Measurements from ENCODE around the gene POLR3B.

The POLR3B gene

GRCh38 chr12:106498056-106498455, 140.5 kb downstream of the POLR3B start:
- no peak overlapping the region for H3K4me3 ChIP-seq (ENCODE audit: low read length)
- peak; percentile 33 for DNase-seq (ENCODE audit: low read depth)

GRCh38 chr12:106499628-106500027, 142.1 kb downstream of the POLR3B start:
- no peak for TF ChIP-seq CTCF (IDR thresholded peaks at IDR 0.05; ENCODE audit: insufficient read depth, low read depth, low read length, missing control alignments)
- no peak overlapping the region for H3K4me3 ChIP-seq (ENCODE audit: low read length)
- no peak for DNase-seq (ENCODE audit: low read depth)

More at GRCh38 chr12:106498056-106498455, 140.5 kb downstream of the POLR3B start:
- TF ChIP-seq CTCF (IDR thresholded peaks at IDR 0.05; ENCODE audit: insufficient read depth, low read depth, low read length, missing control alignments): no peak

- no peak for DNase-seq (ENCODE audit: low read depth)
- no peak for TF ChIP-seq CTCF (IDR thresholded peaks at IDR 0.05; ENCODE audit: insufficient read depth, low read depth, low read length, missing control alignments)
- H3K4me3 ChIP-seq (ENCODE audit: low read length): no peak overlapping the region
Observed at GRCh38 chr12:106506691-106507090, 149.1 kb downstream of the POLR3B start.

DNA sequence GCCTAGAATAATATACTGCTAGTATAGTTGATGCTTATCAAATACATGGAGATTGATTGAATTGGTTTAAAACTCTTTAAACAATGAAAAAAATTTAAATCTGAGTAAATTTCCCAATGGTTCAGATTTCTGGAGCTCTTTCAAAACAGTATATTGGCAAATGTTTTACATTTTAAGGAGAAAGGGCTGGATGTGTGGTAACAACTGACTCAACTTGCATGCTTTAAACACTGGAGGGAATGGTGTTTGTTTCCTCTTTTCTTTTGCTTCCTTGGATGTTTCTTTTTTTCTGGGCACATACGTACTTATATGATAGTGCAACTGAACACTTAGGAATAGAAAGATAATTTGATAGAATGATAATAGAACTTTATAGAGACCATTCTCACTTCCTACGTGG, 151.4 kb downstream of the POLR3B start:
- TF ChIP-seq CTCF (IDR thresholded peaks at IDR 0.05; ENCODE audit: insufficient read depth, low read depth, low read length, missing control alignments): no peak
- H3K4me3 ChIP-seq (ENCODE audit: low read length): no peak overlapping the region
- no peak for DNase-seq (ENCODE audit: low read depth)

GRCh38 chr12:106511365-106511764, 153.8 kb downstream of the POLR3B start:
- no peak for TF ChIP-seq CTCF (IDR thresholded peaks at IDR 0.05; ENCODE audit: insufficient read depth, low read depth, low read length, missing control alignments)
- no peak for DNase-seq (ENCODE audit: low read depth)
- H3K4me3 ChIP-seq (ENCODE audit: low read length): no peak overlapping the region

DNA sequence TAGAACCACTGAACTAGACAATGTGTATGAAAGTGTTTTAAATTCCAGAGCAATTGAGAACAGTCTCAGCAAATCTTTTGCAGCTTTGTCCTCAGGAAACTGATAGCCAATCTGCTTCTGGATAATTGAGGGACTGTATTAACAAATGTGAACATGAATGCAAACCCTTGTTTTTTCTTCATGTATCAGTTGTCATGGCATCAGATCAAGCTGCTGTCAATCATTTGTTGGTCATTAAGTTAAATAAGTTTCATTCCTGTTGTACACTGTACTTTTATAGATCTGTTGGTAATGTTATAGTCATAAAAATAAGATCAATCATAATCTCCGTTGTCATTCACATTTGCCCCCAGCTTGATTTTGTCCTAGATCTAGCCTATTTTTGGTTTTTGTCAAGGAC, 159.8 kb downstream of the POLR3B start:
- TF ChIP-seq CTCF (IDR thresholded peaks at IDR 0.05; ENCODE audit: insufficient read depth, low read depth, low read length, missing control alignments): no peak
- no peak overlapping the region for H3K4me3 ChIP-seq (ENCODE audit: low read length)
- DNase-seq (ENCODE audit: low read depth): no peak

- no peak overlapping the region for H3K4me3 ChIP-seq (ENCODE audit: low read length)
- TF ChIP-seq CTCF (IDR thresholded peaks at IDR 0.05; ENCODE audit: insufficient read depth, low read depth, low read length, missing control alignments): no peak
- DNase-seq (ENCODE audit: low read depth): no peak
Observed at GRCh38 chr12:106519607-106520021, 162.1 kb downstream of the POLR3B start.

All from epithelial cell of esophagus (primary cell).